ENCODE data around the gene SEPTIN3.

The SEPTIN3 gene

GRCh38 chr22:42010778-42011177 is 41.5 kb downstream of the SEPTIN3 start:
- no peaks in the 10 kb centered on the region for H3K36me3 Mint-ChIP-seq
- H3K4me1 Mint-ChIP-seq: peaks cover 5% of the 10 kb centered on the region
- no peak overlapping the region for H3K27ac Mint-ChIP-seq
- no peak for ATAC-seq
- H3K9me3 Mint-ChIP-seq: peaks cover 6% of the 10 kb centered on the region
- H3K4me3 Mint-ChIP-seq: no peak overlapping the region
- H3K27me3 Mint-ChIP-seq: no peaks in the 10 kb centered on the region

- no peak overlapping the region for H3K4me3 Mint-ChIP-seq
- H3K27ac Mint-ChIP-seq: no peak overlapping the region
- no peaks in the 10 kb centered on the region for H3K4me1 Mint-ChIP-seq
- H3K27me3 Mint-ChIP-seq: peaks cover 15% of the 10 kb centered on the region
- no peaks in the 10 kb centered on the region for H3K36me3 Mint-ChIP-seq
- peaks cover 3% of the 10 kb centered on the region for H3K9me3 Mint-ChIP-seq
- ATAC-seq: no peak
Measured at GRCh38 chr22:42013385-42013784, 44.1 kb downstream of the SEPTIN3 start.

- H3K4me1 Mint-ChIP-seq: no peaks in the 10 kb centered on the region
- H3K27me3 Mint-ChIP-seq: peaks cover 15% of the 10 kb centered on the region
- no peak overlapping the region for H3K27ac Mint-ChIP-seq
- H3K9me3 Mint-ChIP-seq: no peaks in the 10 kb centered on the region
- no peak for ATAC-seq
- H3K36me3 Mint-ChIP-seq: no peaks in the 10 kb centered on the region
- no peak overlapping the region for H3K4me3 Mint-ChIP-seq
Measured at GRCh38 chr22:42016111-42016510, 46.9 kb downstream of the SEPTIN3 start.

- H3K36me3 Mint-ChIP-seq: no peaks in the 10 kb centered on the region
- no peak overlapping the region for H3K4me3 Mint-ChIP-seq
- no peak for ATAC-seq
- H3K27me3 Mint-ChIP-seq: peaks cover 15% of the 10 kb centered on the region
- peak overlapping the region; percentile 6 for H3K27ac Mint-ChIP-seq
- H3K9me3 Mint-ChIP-seq: no peaks in the 10 kb centered on the region
- peaks cover 10% of the 10 kb centered on the region for H3K4me1 Mint-ChIP-seq
Measured at GRCh38 chr22:42018224-42018623, 49.0 kb downstream of the SEPTIN3 start.

Measured in stimulated activated memory B cell treated with anti-CD40 and anti-IgM and Interleukin-4, amounts not matched to agents 10 μg/mL and 1 μg/mL and 100 μg/mL, for 72 hours (primary cell).